NCI-H1092 (cell line): Measurements from ENCODE around the gene ZNF397.

Experiments used
- DNase-seq: peaks from one replicate; lab custom pipeline; 2025; lab: John Stamatoyannopoulos, UW

The ZNF397 gene

GRCh38 chr18:35291166-35291565, 50.3 kb downstream of the ZNF397 start:
- DNase-seq, result no peak

- no peak for DNase-seq
Observed at GRCh38 chr18:35296060-35296459, 55.2 kb downstream of the ZNF397 start.

GRCh38 chr18:35303610-35304009, 62.8 kb downstream of the ZNF397 start:
- DNase-seq, result no peak

GRCh38 chr18:35306588-35307250, 65.9 kb downstream of the ZNF397 start:
- no peak for DNase-seq
